Kidney (tissue), 14 donors: ENCODE results near the gene UCK2. TPM values are rescaled to one million over a fixed set of nuclear protein-coding genes. Genes with fewer than 3 reads are reported as not detected.
A peak's percentile ranks its signal among the peaks of the same experiment; 100 is the strongest.

Experiments used
- DNase-seq, 5 donors: peaks; one replicate each; pipeline ENCODE4 v3.0.0-alpha.2; 2013 to 2020
- FAIRE-seq: peaks from 2 replicates; lab custom pipeline; 2012; peaks lifted over from hg19 to GRCh38; lab: Jason Lieb, UNC
- H3K27ac ChIP-seq, 2 donors: one replicate each; pipeline ENCODE4 v1.7.0; 2013; ENCODE audit warnings: low read depth in 2 of 2, low read length in 2 of 2, inconsistent platforms in 1 of 2
- H3K27me3 ChIP-seq: one replicate; pipeline ENCODE4 v1.7.1; 2013; ENCODE audit warnings: low read length, inconsistent platforms; ENCODE audit not compliant: control insufficient read depth, insufficient read depth
- H3K36me3 ChIP-seq, 3 donors: one replicate each; pipeline versions ENCODE4 v1.7.0 to v1.7.1; 2013; ENCODE audit warnings: low read length in 3 of 3, control low read depth in 1 of 3, inconsistent platforms in 1 of 3; ENCODE audit not compliant: insufficient read depth in 3 of 3, control insufficient read depth in 2 of 3
- H3K4me1 ChIP-seq, 3 donors: one replicate each; pipeline versions ENCODE4 v1.7.0 to v1.7.1; 2013; ENCODE audit warnings: low read length in 3 of 3, inconsistent platforms in 1 of 3, low read depth in 1 of 3; ENCODE audit not compliant: control insufficient read depth in 2 of 3, insufficient read depth in 2 of 3
- H3K4me3 ChIP-seq, 3 donors: one replicate each; pipeline versions ENCODE4 v1.7.0 to v1.8.1; 2013; ENCODE audit warnings: low read length in 3 of 3, control low read depth in 1 of 3, inconsistent platforms in 1 of 3
- H3K9ac ChIP-seq, 3 donors: one replicate each; pipeline versions ENCODE4 v1.7.0 to v1.7.1; 2013; ENCODE audit warnings: low read length in 3 of 3, control low read depth in 1 of 3, inconsistent platforms in 1 of 3
- H3K9me3 ChIP-seq, 3 donors: one replicate each; pipeline versions ENCODE4 v1.7.0 to v1.7.1; 2013; ENCODE audit warnings: low read length in 3 of 3, control low read depth in 1 of 3, inconsistent platforms in 1 of 3; ENCODE audit not compliant: control insufficient read depth in 2 of 3, insufficient read depth in 1 of 3
- CTCF ChIP-seq: IDR thresholded peaks from 3 replicates; pipeline ENCODE4 v1.5.1; 2012; ENCODE audit warnings: mild to moderate bottlenecking, moderate library complexity, borderline replicate concordance; ENCODE audit not compliant: insufficient read depth; ENCODE audit errors: extremely low read depth
- intact Hi-C: fragments of 100-400 bp; cut with DNase I; formaldehyde crosslinking; loops from one replicate; pipeline ENCODE4 v1.11.1; 2022
- polyA plus RNA-seq: library from polyadenylated mRNA; stranded (reverse); fragments of 350-450 nt; fragmentation: Illumina TruSeq; extraction: RNeasy Lipid Tissue Mini Kit (QIAGEN cat#74804); gene quantifications from one replicate; pipeline ENCODE4 v1.2.3, GENCODE V29; 2014; ENCODE audit warnings: low read depth, low replicate concordance; ENCODE audit not compliant: insufficient read depth
- total RNA-seq: library from RNA; stranded (reverse); fragmentation: NEBNext Ultra II Directional; extraction: Animal tissue kit (Norgen Biotek cat#: 25700); gene quantifications from one replicate; pipeline ENCODE4 v1.2.1, GENCODE V29; 2021
- donor health status: control.
- donor health status: control.
- donor health status: control.
- donor health status: control.
- donor health status: control.
- donor health status: DM: yes; HTN: yes; CAD: no.
- donor health status: Normal renal cell carcinoma (clear cell type).

The UCK2 gene
- total and polyA plus RNA-seq, 2 donors from 2014 or later = 8.2 to 18.7 TPM

GRCh38 chr1:165865633-165866340, 38.4 kb downstream of the UCK2 start:
- Histone ChIP-seq H3K27ac (no peak overlapping the region), H3K9ac (no peak overlapping the region), H3K36me3 (no peaks in the 10 kb centered on the region), H3K4me1 (no peaks in the 10 kb centered on the region), H3K9me3 (no peaks in the 10 kb centered on the region), H3K27me3 (no peaks in the 10 kb centered on the region), H3K4me3 (no peak overlapping the region)
- intact Hi-C loops = no loop called here
- no peak for FAIRE-seq
- DNase-seq = no peak
- TF ChIP-seq CTCF = no peak

GRCh38 chr1:165869343-165869742, 41.9 kb downstream of the UCK2 start:
- no peak for DNase-seq
- no peak overlapping the region for H3K4me3 ChIP-seq

GRCh38 chr1:165871311-165872067, 44.1 kb downstream of the UCK2 start:
- no peak for DNase-seq
- TF ChIP-seq CTCF = peak; percentile 39
- FAIRE-seq = no peak
- no peaks in the 10 kb centered on the region for H3K9me3 ChIP-seq
- H3K27ac ChIP-seq = no peak overlapping the region
- H3K27me3 ChIP-seq = no peaks in the 10 kb centered on the region
- no peaks in the 10 kb centered on the region for H3K4me1 ChIP-seq
- H3K36me3 ChIP-seq = no peaks in the 10 kb centered on the region
- no peak overlapping the region for H3K4me3 ChIP-seq
- no peak overlapping the region for H3K9ac ChIP-seq
- intact Hi-C loops = no loop called here

More at GRCh38 chr1:165869343-165869742, 41.9 kb downstream of the UCK2 start:
- no peak overlapping the region for H3K9ac ChIP-seq
- H3K36me3 ChIP-seq = no peaks in the 10 kb centered on the region
- TF ChIP-seq CTCF = no peak
- no peaks in the 10 kb centered on the region for H3K27me3 ChIP-seq
- intact Hi-C loops = no loop called here
- no peaks in the 10 kb centered on the region for H3K9me3 ChIP-seq
- H3K27ac ChIP-seq = no peak overlapping the region
- FAIRE-seq = no peak
- H3K4me1 ChIP-seq = no peaks in the 10 kb centered on the region
